Hepatocyte (in vitro differentiated cells): Measurements from ENCODE around the gene SCIN. TPM values are rescaled to one million over a fixed set of nuclear protein-coding genes. Genes with fewer than 3 reads are reported as not detected.
A peak's percentile ranks its signal among the peaks of the same experiment; 100 is the strongest.

ENCODE experiments used
- DNase-seq: peaks from one replicate; pipeline ENCODE4 v3.0.0-alpha.2; 2016; ENCODE audit warnings: low spot score
- H2AFZ ChIP-seq: fragments of 200-600 bp; sonication (generic); 2 replicates; pipeline ENCODE4 v1.6.0; 2016; ENCODE audit warnings: antibody characterized with exemption, mild to moderate bottlenecking
- H3K27ac ChIP-seq: fragments of 200-600 bp; sonication (generic); 2 replicates; pipeline ENCODE4 v1.5.1; 2016; ENCODE audit warnings: mild to moderate bottlenecking
- H3K27me3 ChIP-seq: fragments of 200-600 bp; sonication (generic); 2 replicates; pipeline ENCODE4 v1.6.1; 2016
- H3K36me3 ChIP-seq: fragments of 200-600 bp; sonication (generic); replicated peaks from 2 replicates; pipeline ENCODE4 v1.5.1; 2016; ENCODE audit warnings: low read depth; ENCODE audit not compliant: insufficient read depth
- H3K4me1 ChIP-seq: fragments of 200-600 bp; sonication (generic); 2 replicates; pipeline ENCODE4 v1.5.1; 2016; ENCODE audit warnings: mild to moderate bottlenecking, moderate library complexity; ENCODE audit not compliant: insufficient read depth
- H3K4me2 ChIP-seq: fragments of 200-600 bp; sonication (generic); 2 replicates; pipeline ENCODE4 v1.6.0; 2016
- H3K4me3 ChIP-seq: fragments of 200-600 bp; sonication (generic); 2 replicates; pipeline ENCODE4 v1.5.1; 2016; ENCODE audit warnings: mild to moderate bottlenecking
- H3K79me2 ChIP-seq: fragments of 200-600 bp; sonication (generic); 2 replicates; pipeline ENCODE4 v1.6.0; 2017; ENCODE audit warnings: mild to moderate bottlenecking
- H3K9me2 ChIP-seq: fragments of 200-600 bp; sonication (generic); replicated peaks from 2 replicates; pipeline ENCODE4 v1.6.0; 2017; ENCODE audit warnings: mild to moderate bottlenecking; ENCODE audit not compliant: insufficient read depth
- H3K9me3 ChIP-seq: fragments of 200-600 bp; sonication (generic); 2 replicates; pipeline ENCODE4 v1.5.1; 2016; ENCODE audit warnings: low read depth, mild to moderate bottlenecking
- H4K20me1 ChIP-seq: fragments of 200-600 bp; sonication (generic); 2 replicates; pipeline ENCODE4 v1.6.0; 2016; ENCODE audit warnings: mild to moderate bottlenecking; ENCODE audit not compliant: insufficient read depth, poor library complexity, severe bottlenecking
- EZH2 ChIP-seq: fragments of 200-600 bp; sonication (generic); IDR thresholded peaks from 2 replicates; pipeline ENCODE4 v1.6.1; 2016; ENCODE audit warnings: antibody characterized with exemption, mild to moderate bottlenecking, borderline replicate concordance
- EZH2phosphoT487 ChIP-seq: fragments of 200-600 bp; sonication (generic); IDR thresholded peaks from one replicate; pipeline ENCODE4 v1.6.1; 2018; ENCODE audit warnings: antibody characterized with exemption, mild to moderate bottlenecking, low read depth, moderate library complexity; ENCODE audit not compliant: unreplicated experiment, severe bottlenecking
- WGBS: methylation state at CpG from one replicate; pipeline ENCODE4 v1.1.6; 2016; ENCODE audit warnings: low lambda C conversion rate; ENCODE audit errors: missing lambda C conversion rate; 5-methylcytosine and 5-hydroxymethylcytosine counted together
- polyA plus RNA-seq: library from polyadenylated mRNA; unstranded; fragments of >200 nt; fragmentation: Nextera tagmentation; extraction: Ambion mirVana; gene quantifications from 2 replicates; pipeline ENCODE4 v1.2.1, GENCODE V29; 2016
- total RNA-seq: library from RNA; depleted of rRNA; stranded (reverse); fragments of >200 nt; gene quantifications from 2 replicates; pipeline ENCODE4 v1.2.3, GENCODE V29; 2014
- TF ChIP-seq, protein P1 (sequence below): fragments of 200-600 bp; sonication (generic); IDR thresholded peaks from 2 replicates; pipeline ENCODE4 v1.5.1; 2016; ENCODE audit warnings: antibody characterized with exemption, mild to moderate bottlenecking; ENCODE audit not compliant: poor library complexity

SCIN gene
- total and polyA plus RNA-seq, 2 experiments from 2014 or later = 6.3 to 6.7 TPM

DNA sequence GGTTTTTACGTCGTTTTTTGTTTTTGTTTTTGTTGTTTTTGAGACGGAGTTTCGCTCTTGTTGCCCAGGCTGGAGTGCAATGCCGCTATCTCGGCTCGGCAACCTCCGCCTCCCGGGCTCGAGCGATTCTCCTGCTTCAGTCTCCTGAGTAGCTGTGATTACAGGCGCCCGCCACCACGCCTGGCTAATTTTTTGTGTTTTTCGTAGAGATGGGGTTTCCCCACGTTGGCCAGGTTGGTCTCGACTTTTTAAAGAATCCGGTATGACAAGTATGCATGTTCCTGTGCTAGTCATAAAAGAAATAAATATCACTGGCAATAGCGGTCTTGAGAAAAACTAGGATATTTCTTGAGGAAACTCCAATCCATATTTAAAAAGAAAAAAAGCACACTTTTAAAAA lies 114.2 kb downstream of the SCIN start:
- no peaks in the 10 kb centered on the region for H3K9me2 ChIP-seq
- H3K4me2 ChIP-seq = no peak overlapping the region
- TF ChIP-seq EZH2 (no peak), EZH2phosphoT487 (no peak)
- TF ChIP-seq, protein P1, sequence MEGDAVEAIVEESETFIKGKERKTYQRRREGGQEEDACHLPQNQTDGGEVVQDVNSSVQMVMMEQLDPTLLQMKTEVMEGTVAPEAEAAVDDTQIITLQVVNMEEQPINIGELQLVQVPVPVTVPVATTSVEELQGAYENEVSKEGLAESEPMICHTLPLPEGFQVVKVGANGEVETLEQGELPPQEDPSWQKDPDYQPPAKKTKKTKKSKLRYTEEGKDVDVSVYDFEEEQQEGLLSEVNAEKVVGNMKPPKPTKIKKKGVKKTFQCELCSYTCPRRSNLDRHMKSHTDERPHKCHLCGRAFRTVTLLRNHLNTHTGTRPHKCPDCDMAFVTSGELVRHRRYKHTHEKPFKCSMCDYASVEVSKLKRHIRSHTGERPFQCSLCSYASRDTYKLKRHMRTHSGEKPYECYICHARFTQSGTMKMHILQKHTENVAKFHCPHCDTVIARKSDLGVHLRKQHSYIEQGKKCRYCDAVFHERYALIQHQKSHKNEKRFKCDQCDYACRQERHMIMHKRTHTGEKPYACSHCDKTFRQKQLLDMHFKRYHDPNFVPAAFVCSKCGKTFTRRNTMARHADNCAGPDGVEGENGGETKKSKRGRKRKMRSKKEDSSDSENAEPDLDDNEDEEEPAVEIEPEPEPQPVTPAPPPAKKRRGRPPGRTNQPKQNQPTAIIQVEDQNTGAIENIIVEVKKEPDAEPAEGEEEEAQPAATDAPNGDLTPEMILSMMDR = no peak
- no peaks in the 10 kb centered on the region for H3K9me3 ChIP-seq
- H3K36me3 ChIP-seq = no peaks in the 10 kb centered on the region
- WGBS = 93% methylated on average over 19 of the region's 19 CpGs
- peaks cover 7% of the 10 kb centered on the region for H4K20me1 ChIP-seq
- H3K4me1 ChIP-seq = no peaks in the 10 kb centered on the region
- no peaks in the 10 kb centered on the region for H3K27me3 ChIP-seq
- no peak overlapping the region for H2AFZ ChIP-seq
- H3K4me3 ChIP-seq = no peak overlapping the region
- peaks cover 18% of the 10 kb centered on the region for H3K79me2 ChIP-seq
- no peak overlapping the region for H3K27ac ChIP-seq
- DNase-seq = no peak

DNA sequence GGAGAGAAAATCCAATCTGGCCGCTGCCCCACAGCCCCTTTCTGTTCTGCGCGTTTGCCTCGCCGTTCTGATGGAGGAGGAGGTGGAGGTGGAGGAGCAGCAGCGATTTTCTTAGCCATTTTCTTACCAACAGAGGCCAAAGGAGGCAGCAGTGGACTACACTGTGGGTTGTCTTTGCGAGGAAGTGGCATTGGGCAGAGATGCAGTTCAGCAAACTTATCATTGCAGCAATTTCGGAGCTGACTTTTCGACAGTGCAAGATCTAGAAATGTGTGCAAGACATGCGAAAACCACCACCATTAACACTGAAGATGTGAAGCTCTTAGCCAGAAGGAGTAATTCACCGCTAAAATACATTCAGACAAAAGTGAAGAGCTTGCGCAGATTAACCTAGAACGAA lies 115.0 kb downstream of the SCIN start:
- H3K4me2 ChIP-seq = peak overlapping the region; percentile 79
- H2AFZ ChIP-seq = peak overlapping the region; percentile 54
- peaks cover 27% of the 10 kb centered on the region for H3K79me2 ChIP-seq
- H3K9me3 ChIP-seq = no peaks in the 10 kb centered on the region
- TF ChIP-seq EZH2 = no peak
- TF ChIP-seq, protein P1 = peak; percentile 28
- TF ChIP-seq EZH2phosphoT487 = no peak
- H3K9me2 ChIP-seq = no peaks in the 10 kb centered on the region
- peak; percentile 53 for DNase-seq
- no peaks in the 10 kb centered on the region for H3K27me3 ChIP-seq
- H3K36me3 ChIP-seq = no peaks in the 10 kb centered on the region
- 65% methylated on average over 13 of the region's 13 CpGs for WGBS
- H3K27ac ChIP-seq = peak overlapping the region; percentile 92
- peak overlapping the region; percentile 72 for H3K4me3 ChIP-seq
- no peaks in the 10 kb centered on the region for H3K4me1 ChIP-seq
- H4K20me1 ChIP-seq = peaks cover 13% of the 10 kb centered on the region

DNA sequence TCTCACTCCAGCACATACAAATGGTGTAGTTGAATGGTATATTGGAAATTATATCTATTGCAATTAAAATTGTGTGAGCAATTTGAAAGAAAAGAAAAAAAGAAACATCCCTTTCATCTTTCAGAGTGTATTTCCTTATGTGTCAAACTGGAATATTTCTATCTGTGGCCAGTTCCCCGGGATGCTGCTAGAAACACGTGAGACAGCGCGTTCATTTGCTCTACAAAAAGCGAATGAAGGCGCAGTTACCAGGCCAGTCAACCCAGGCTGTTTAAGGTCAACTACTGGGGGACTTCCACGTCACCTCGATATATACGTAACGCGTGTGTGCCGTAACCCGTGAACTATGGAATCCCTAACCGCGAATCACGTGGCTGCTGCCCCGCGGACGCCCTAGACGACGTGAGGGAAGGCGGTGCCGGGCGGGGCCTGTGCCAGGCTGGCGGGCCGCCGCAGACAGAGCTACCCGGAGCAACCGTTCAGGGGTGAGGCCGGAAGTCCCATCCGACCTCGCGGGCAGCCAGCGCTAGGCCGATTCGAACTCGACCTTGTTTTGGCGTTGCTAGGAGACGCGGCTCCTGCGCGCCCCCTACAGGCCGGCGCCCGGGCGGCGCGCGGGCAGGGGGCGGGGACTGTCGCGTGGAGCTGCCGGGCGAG lies 115.8 kb downstream of the SCIN start:
- TF ChIP-seq, protein P1 = peak; percentile 82
- TF ChIP-seq EZH2phosphoT487 = no peak
- 9% methylated on average over 49 of the region's 54 CpGs for WGBS
- peak overlapping the region; percentile 88 for H2AFZ ChIP-seq
- H3K9me2 ChIP-seq = no peaks in the 10 kb centered on the region
- H3K4me2 ChIP-seq = peak overlapping the region; percentile 79
- H3K4me1 ChIP-seq = no peaks in the 10 kb centered on the region
- no peaks in the 10 kb centered on the region for H3K36me3 ChIP-seq
- no peaks in the 10 kb centered on the region for H3K9me3 ChIP-seq
- peaks cover 35% of the 10 kb centered on the region for H3K79me2 ChIP-seq
- no peaks in the 10 kb centered on the region for H3K27me3 ChIP-seq
- H3K4me3 ChIP-seq = peak overlapping the region; percentile 72
- peaks cover 16% of the 10 kb centered on the region for H4K20me1 ChIP-seq
- DNase-seq = peak; percentile 94
- peak overlapping the region; percentile 92 for H3K27ac ChIP-seq
